Ishikawa (cell line): ENCODE measurements around the gene ZNF30.

Experiments used
- CEBPB ChIP-seq: IDR thresholded peaks from 2 replicates; pipeline ENCODE4 v1.6.1; 2012
- CREB1 ChIP-seq: IDR thresholded peaks from 2 replicates; pipeline ENCODE4 v1.6.1; 2012; ENCODE audit warnings: low read depth
- EGR1 ChIP-seq: IDR thresholded peaks from 2 replicates; pipeline ENCODE4 v1.6.1; 2012
- EP300 ChIP-seq: IDR thresholded peaks from 2 replicates; pipeline ENCODE4 v1.6.1; 2012; ENCODE audit warnings: borderline replicate concordance
- FOXM1 ChIP-seq: IDR thresholded peaks from 2 replicates; pipeline ENCODE4 v1.6.1; 2012; ENCODE audit warnings: low read depth, borderline replicate concordance
- NFIC ChIP-seq: IDR thresholded peaks from 2 replicates; pipeline ENCODE4 v1.6.1; 2012
- RAD21 ChIP-seq: IDR thresholded peaks from 2 replicates; pipeline ENCODE4 v1.6.1; 2012; ENCODE audit warnings: low read depth
- TAF1 ChIP-seq: IDR thresholded peaks from 2 replicates; pipeline ENCODE4 v1.6.1; 2012; ENCODE audit warnings: low read depth, mild to moderate bottlenecking
- TCF12 ChIP-seq: IDR thresholded peaks from 2 replicates; pipeline ENCODE4 v1.6.1; 2012; ENCODE audit warnings: low read depth
- TEAD4 ChIP-seq: IDR thresholded peaks from 2 replicates; pipeline ENCODE4 v1.6.1; 2012
- YY1 ChIP-seq: IDR thresholded peaks from 2 replicates; pipeline ENCODE4 v1.6.1; 2012; ENCODE audit warnings: low read depth
- ZBTB7A ChIP-seq: IDR thresholded peaks from 2 replicates; pipeline ENCODE4 v1.6.1; 2012; ENCODE audit warnings: low read depth
- TF ChIP-seq, protein P1 (sequence below): IDR thresholded peaks from 2 replicates; pipeline ENCODE4 v1.6.1; 2012; ENCODE audit warnings: low read depth, mild to moderate bottlenecking
- TF ChIP-seq, protein P2 (sequence below): IDR thresholded peaks from 2 replicates; pipeline ENCODE4 v1.6.1; 2012
- TF ChIP-seq, protein P3 (sequence below): IDR thresholded peaks from 2 replicates; pipeline ENCODE4 v1.6.1; 2012

Gene ZNF30

DNA sequence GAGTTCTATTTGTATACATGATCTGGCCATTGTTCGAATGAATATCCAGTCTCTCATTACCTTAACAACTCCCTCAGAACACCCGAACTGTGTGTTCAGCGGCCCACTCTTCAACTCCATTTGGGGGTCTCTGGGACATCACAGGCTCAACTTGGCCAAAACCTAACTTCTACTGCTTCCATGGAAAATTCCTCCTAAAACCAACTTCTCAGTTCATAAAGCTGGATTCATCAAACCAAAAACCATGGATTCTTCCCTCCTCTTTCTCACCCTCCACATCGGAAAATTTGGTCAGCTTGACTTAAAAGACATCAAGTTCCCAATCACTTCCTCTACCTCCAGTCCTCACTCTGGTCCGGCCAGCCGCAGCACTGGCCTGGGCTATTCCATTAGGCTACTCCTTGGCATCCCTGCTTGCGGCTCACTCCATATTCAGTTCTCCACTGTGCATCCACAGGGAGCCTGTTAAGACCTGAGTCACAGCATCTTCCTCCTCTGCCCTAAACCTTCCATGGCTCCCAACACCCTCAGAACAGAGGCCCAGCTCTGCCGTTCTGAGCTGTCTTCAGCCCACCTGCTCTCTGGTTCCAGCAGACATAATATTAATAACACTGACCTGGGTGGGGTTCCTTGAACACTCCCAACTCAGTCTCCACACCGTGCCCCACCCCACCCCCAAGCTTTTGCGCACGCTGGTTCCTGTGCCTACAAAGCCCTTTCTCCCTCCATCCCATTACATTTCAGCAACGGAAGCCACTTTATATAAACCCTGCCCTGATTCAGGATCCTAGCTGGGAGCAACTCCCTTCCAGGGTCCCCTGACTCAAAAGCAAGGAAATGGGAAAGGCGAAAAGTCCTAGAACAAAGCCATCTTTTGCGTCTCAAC lies 36.2 kb downstream of the ZNF30 start:
- TF ChIP-seq, protein P1, sequence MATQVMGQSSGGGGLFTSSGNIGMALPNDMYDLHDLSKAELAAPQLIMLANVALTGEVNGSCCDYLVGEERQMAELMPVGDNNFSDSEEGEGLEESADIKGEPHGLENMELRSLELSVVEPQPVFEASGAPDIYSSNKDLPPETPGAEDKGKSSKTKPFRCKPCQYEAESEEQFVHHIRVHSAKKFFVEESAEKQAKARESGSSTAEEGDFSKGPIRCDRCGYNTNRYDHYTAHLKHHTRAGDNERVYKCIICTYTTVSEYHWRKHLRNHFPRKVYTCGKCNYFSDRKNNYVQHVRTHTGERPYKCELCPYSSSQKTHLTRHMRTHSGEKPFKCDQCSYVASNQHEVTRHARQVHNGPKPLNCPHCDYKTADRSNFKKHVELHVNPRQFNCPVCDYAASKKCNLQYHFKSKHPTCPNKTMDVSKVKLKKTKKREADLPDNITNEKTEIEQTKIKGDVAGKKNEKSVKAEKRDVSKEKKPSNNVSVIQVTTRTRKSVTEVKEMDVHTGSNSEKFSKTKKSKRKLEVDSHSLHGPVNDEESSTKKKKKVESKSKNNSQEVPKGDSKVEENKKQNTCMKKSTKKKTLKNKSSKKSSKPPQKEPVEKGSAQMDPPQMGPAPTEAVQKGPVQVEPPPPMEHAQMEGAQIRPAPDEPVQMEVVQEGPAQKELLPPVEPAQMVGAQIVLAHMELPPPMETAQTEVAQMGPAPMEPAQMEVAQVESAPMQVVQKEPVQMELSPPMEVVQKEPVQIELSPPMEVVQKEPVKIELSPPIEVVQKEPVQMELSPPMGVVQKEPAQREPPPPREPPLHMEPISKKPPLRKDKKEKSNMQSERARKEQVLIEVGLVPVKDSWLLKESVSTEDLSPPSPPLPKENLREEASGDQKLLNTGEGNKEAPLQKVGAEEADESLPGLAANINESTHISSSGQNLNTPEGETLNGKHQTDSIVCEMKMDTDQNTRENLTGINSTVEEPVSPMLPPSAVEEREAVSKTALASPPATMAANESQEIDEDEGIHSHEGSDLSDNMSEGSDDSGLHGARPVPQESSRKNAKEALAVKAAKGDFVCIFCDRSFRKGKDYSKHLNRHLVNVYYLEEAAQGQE = no peak
- TF ChIP-seq EP300 (no peak), EGR1 (no peak), YY1 (no peak), RAD21 (no peak), TCF12 (no peak), NFIC (no peak), TEAD4 (no peak)
- TF ChIP-seq, protein P2, sequence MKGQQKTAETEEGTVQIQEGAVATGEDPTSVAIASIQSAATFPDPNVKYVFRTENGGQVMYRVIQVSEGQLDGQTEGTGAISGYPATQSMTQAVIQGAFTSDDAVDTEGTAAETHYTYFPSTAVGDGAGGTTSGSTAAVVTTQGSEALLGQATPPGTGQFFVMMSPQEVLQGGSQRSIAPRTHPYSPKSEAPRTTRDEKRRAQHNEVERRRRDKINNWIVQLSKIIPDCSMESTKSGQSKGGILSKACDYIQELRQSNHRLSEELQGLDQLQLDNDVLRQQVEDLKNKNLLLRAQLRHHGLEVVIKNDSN = no peak

DNA sequence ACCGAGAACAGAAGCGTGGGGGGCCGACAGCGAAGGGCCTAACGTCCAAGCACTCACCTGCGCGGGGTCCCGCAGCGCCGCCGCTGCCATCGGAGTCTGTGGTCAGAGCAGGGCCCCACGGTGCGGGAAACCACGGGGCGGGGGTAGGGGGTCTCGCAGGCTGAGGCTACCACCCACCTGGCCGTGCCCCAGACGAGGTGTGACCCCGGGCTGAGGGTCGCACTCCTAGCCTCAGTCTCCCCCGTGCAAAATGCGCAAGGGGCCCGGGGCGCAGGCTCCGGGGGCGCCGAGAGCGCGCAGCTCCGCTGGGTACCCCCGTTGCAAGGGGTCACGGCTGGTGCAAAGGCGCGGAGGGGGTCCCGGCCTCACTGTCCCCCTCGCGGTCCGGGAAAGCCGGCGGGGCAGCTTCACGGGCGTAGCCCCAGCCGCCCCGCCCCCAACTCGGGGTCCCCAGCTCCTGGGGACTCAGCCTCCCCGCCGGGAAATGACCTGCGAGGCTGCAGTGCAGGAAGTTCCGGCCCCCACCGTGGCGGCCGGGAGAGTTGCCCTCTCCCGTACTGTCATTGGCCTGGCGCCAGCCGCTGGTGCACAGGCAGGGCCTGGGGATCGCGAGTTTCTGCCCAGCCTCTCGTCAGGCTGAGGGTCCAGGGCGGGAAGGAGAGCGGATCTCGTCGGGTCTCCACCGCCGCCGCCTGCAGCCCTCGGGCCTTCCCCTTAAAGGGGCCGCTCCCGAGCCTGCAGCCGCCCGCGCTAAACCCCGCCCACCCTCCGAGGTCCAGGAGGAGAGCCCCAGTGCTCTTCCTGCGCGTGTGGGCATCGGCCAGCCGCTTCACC lies 37.1 kb downstream of the ZNF30 start, which contains the start of gene ZNF792:
Gene ZNF792 (minus strand): TSS at position 657 of the 834 bp plus-strand sequence. CDS start 567 bp downstream, at position 90.
- no peak; the same call in 1 of the 2 replicates for TF ChIP-seq TCF12
- TF ChIP-seq, protein P2 = no peak
- no peak for TF ChIP-seq FOXM1
- TF ChIP-seq, protein P3, sequence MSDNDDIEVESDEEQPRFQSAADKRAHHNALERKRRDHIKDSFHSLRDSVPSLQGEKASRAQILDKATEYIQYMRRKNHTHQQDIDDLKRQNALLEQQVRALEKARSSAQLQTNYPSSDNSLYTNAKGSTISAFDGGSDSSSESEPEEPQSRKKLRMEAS = 0 out of 2 replicates have a peak, but pooled peaks have one; percentile 32
- TF ChIP-seq EP300 = no peak
- peak; percentile 93 for TF ChIP-seq ZBTB7A
- TF ChIP-seq NFIC = peak; percentile 72

DNA sequence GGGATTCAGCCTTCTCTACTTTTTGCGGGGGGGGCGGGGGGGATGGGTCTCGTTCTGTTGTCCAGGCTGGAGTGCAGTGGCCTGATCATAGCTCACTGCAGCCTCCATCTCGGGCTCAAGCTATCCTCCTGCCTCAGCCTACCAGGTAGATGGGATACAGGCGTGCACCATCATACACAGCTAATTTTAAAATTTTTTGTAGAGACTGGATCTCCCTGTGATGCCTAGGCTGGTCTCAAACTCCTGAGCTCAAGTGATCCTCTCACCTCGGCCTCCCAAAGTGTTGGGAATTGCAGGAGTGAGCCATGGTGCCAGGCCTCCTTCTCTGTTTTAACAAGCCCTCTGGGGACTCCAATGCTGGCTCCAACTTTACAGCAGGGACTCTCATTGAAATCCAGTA lies 37.9 kb downstream of the ZNF30 start:
- TF ChIP-seq TEAD4 = no peak
- TF ChIP-seq RAD21 = no peak
- no peak for TF ChIP-seq EGR1
- TF ChIP-seq CEBPB = no peak
- no peak for TF ChIP-seq TAF1
- TF ChIP-seq, protein P1 = no peak
- TF ChIP-seq, protein P3 = no peak
- no peak for TF ChIP-seq ZBTB7A
- no peak for TF ChIP-seq YY1
- no peak for TF ChIP-seq TCF12
- TF ChIP-seq FOXM1 = no peak
- TF ChIP-seq CREB1 = no peak
- TF ChIP-seq EP300 = no peak
- TF ChIP-seq NFIC = no peak
- TF ChIP-seq, protein P2 = no peak

DNA sequence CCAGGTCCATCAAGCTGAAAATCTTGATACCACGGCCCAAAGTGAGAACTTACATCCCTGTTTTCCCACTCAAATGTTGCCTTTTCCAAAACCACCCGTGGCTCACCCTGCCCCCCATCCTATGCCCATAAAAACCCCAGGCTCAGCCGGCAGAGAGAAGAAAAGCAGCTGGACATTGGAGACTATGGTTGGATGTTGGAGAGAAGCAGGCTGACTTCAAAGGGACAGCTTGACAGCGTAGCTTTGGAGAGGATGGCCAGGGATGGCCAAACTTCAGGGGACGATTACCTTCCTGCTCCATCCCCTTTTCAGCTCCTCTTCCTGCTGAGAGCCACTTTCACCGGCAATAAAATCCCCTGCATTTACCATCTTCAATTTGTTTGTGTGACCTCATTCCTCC lies 40.8 kb downstream of the ZNF30 start:
- no peak for TF ChIP-seq YY1
- TF ChIP-seq TAF1 = no peak
- TF ChIP-seq, protein P3 = no peak
- TF ChIP-seq CEBPB = no peak
- TF ChIP-seq NFIC = no peak
- TF ChIP-seq EP300 = no peak
- TF ChIP-seq TCF12 = no peak
- no peak for TF ChIP-seq RAD21
- TF ChIP-seq CREB1 = no peak
- no peak for TF ChIP-seq ZBTB7A
- TF ChIP-seq TEAD4 = no peak
- no peak for TF ChIP-seq EGR1
- TF ChIP-seq, protein P1 = no peak
- no peak for TF ChIP-seq FOXM1
- TF ChIP-seq, protein P2 = no peak
